Colonic mucosa (tissue), 4 donors: ENCODE measurements around the gene ATP5PB. TPM values are rescaled to one million over a fixed set of nuclear protein-coding genes. Genes with fewer than 3 reads are reported as not detected.

Experiments
- DNase-seq: peaks from one replicate; pipeline ENCODE4 v3.0.0-alpha.2; 2020
- H3K27ac ChIP-seq: fragments of 200-600 bp; one replicate; pipeline ENCODE4 v1.8.0; 2021
- H3K27me3 ChIP-seq: fragments of 200-600 bp; one replicate; pipeline ENCODE4 v1.8.0; 2021
- H3K36me3 ChIP-seq: fragments of 200-600 bp; one replicate; pipeline ENCODE4 v1.8.0; 2021
- H3K4me1 ChIP-seq: fragments of 200-600 bp; one replicate; pipeline ENCODE4 v1.8.0; 2021; ENCODE audit warnings: mild to moderate bottlenecking
- H3K4me3 ChIP-seq: fragments of 200-600 bp; one replicate; pipeline ENCODE4 v1.8.0; 2021
- H3K9ac ChIP-seq, 2 donors: one replicate each; pipeline ENCODE4 v1.7.0; 2013; ENCODE audit warnings: control low read depth in 2 of 2, low read depth in 2 of 2, low read length in 2 of 2
- H3K9me3 ChIP-seq: fragments of 200-600 bp; one replicate; pipeline ENCODE4 v1.8.0; 2021
- intact Hi-C: fragments of 100-400 bp; cut with DNase I; formaldehyde crosslinking; loops from one replicate; pipeline ENCODE4 v1.14.1; 2022
- total RNA-seq, 2 donors: library from RNA; stranded (reverse); fragmentation: NEBNext Ultra II Directional in 1 of 2; extraction: Animal tissue kit (Norgen Biotek cat#: 25700) in 1 of 2; gene quantifications; one replicate each; pipeline ENCODE4 v1.2.1, GENCODE V29; 2021
- TF ChIP-seq, protein P1 (sequence below): fragments of 200-600 bp; IDR thresholded peaks from one replicate; pipeline ENCODE4 v1.8.0; 2022; ENCODE audit warnings: antibody characterized with exemption, mild to moderate bottlenecking
- donor health status: healthy.
- donor health status: DM: no; HTN: no; CAD: no.
- donor health status: DM: no; HTN: no; CAD: no.

The ATP5PB gene
- total RNA-seq, 2 donors from 2014 or later = 488 to 502 TPM

DNA sequence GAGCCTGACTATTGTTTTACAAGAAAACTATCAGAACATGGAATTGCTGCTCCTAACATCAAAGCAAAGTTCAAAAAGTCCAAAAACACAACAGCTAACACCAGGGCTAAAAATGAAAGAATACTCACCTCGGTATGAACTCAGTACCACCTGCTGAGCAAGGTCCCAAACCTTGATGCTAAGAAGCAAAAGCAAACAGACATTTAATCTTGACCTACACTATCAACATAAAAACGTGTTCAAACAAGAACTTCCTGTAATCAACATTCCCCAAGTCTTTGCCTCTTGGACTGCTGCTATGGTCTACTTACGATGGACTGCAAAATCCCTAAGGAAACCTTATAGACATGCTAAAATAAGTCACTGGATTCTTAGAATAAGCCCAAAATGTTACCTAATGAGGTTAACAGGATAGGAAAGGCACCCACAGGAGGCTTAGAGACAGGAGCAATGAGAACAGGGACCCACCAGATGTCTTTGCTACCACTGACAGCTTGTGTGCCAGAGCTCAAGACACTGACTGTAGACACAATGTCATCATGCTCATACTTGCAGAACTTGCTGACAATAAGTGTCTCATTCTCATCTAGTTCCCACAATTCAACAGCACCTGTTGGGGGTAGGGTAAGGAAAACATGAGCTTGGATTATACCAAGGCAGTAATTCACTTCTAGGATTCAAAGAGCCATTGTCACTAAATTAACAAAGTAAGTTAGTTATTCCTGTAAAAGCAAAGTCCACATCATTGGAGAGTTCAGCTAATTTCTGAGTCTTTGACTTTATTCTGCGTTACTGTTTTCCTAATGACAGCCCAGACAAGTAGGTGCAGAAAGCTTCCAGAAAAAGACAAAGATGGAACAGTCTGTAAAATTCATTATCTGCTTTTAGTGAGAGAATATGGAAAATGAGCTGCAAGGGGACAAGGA, 2.0 kb upstream of the ATP5PB start:
- Histone ChIP-seq H3K27ac (peak overlapping the region; percentile 39), H3K36me3 (no peaks in the 10 kb centered on the region)

DNA sequence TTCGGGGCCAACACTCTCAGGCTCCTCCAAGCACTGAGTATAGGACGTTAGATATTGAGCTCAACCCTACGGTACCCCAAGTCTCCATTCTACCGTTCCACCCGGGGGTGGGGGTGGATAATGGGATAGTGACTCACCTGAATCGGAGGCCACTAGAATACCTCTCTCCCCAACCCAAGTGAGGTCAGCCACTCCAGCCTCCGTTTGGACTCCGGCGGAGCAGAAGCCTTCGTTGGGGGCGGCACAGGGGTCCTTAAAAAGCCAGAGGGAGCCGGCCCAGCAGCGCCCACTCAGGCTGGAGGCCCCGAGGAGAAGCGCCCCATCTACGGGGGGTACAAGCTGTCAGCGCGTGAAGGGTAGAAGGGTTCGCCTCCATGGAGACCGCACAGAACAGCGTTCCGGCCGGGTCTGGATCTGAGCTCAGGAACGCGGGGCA, 764 bp upstream of the ATP5PB start:
- TF ChIP-seq, protein P1, sequence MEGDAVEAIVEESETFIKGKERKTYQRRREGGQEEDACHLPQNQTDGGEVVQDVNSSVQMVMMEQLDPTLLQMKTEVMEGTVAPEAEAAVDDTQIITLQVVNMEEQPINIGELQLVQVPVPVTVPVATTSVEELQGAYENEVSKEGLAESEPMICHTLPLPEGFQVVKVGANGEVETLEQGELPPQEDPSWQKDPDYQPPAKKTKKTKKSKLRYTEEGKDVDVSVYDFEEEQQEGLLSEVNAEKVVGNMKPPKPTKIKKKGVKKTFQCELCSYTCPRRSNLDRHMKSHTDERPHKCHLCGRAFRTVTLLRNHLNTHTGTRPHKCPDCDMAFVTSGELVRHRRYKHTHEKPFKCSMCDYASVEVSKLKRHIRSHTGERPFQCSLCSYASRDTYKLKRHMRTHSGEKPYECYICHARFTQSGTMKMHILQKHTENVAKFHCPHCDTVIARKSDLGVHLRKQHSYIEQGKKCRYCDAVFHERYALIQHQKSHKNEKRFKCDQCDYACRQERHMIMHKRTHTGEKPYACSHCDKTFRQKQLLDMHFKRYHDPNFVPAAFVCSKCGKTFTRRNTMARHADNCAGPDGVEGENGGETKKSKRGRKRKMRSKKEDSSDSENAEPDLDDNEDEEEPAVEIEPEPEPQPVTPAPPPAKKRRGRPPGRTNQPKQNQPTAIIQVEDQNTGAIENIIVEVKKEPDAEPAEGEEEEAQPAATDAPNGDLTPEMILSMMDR = no peak
- intact Hi-C loops = no loop called here
- Histone ChIP-seq H3K36me3 (no peaks in the 10 kb centered on the region), H3K9ac (peak overlapping the region; percentile 91 to 97), H3K27me3 (no peaks in the 10 kb centered on the region), H3K4me3 (peak overlapping the region; percentile 63), H3K27ac (peak overlapping the region; percentile 68), H3K9me3 (no peaks in the 10 kb centered on the region), H3K4me1 (no peaks in the 10 kb centered on the region)
- peak; percentile 38 for DNase-seq

More for the DNA sequence above, 2.0 kb upstream of the ATP5PB start:
- intact Hi-C loops = no loop called here
- no peaks in the 10 kb centered on the region for H3K4me1 ChIP-seq
- no peaks in the 10 kb centered on the region for H3K9me3 ChIP-seq
- DNase-seq = peak; percentile 25
- no peak overlapping the region for H3K4me3 ChIP-seq
- peak overlapping the region in 1 of 2 donors; percentile 97 for H3K9ac ChIP-seq
- TF ChIP-seq, protein P1 = no peak
- H3K27me3 ChIP-seq = no peaks in the 10 kb centered on the region

DNA sequence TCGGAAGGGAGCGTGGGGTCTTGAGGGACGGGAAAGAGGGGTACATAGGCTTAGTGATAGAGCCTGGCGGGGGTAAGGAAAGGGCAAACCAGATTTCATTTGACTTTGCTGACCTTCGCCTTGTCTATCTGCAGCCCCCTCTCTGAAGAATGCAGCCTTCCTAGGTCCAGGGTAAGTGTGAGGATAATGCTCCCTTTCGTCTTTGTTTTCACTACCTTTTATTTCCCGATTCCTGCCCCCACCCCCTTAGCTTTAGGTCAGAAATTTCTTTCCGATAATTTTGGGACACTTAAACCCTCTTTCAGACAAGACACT, 396 bp downstream of the ATP5PB start:
- Histone ChIP-seq H3K4me3 (peak overlapping the region; percentile 63), H3K9ac (peak overlapping the region; percentile 97 to 98), H3K27ac (peak overlapping the region; percentile 64), H3K27me3 (no peaks in the 10 kb centered on the region), H3K9me3 (no peaks in the 10 kb centered on the region), H3K4me1 (no peaks in the 10 kb centered on the region), H3K36me3 (no peaks in the 10 kb centered on the region)
- intact Hi-C loops = no loop called here
- TF ChIP-seq, protein P1 = no peak
- no peak for DNase-seq

DNA sequence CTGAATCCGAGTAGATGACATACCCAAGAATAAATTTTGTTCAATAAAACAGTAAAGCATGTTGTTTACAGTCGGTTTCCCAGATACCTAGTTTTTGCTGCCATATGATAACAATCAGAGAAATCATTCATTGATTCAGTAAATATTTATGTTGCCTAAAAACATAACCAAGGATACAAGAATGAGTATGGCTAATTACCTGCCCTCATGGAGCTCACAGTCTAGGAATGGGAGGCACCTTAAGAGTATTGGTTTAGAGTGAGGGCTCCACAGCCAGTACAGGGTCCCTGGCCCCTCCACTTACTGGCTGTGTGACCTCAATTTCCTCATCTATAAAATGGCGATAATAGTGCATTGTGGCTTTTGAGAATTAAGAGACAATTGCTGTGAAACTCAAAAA, 921 bp downstream of the ATP5PB start:
- Histone ChIP-seq H3K9ac (peak overlapping the region; percentile 97 to 98), H3K27ac (no peak overlapping the region), H3K4me3 (peak overlapping the region; percentile 63), H3K36me3 (no peaks in the 10 kb centered on the region), H3K9me3 (no peaks in the 10 kb centered on the region), H3K27me3 (no peaks in the 10 kb centered on the region), H3K4me1 (no peaks in the 10 kb centered on the region)
- no peak for DNase-seq
- TF ChIP-seq, protein P1 = no peak
- intact Hi-C loops = no loop called here

DNA sequence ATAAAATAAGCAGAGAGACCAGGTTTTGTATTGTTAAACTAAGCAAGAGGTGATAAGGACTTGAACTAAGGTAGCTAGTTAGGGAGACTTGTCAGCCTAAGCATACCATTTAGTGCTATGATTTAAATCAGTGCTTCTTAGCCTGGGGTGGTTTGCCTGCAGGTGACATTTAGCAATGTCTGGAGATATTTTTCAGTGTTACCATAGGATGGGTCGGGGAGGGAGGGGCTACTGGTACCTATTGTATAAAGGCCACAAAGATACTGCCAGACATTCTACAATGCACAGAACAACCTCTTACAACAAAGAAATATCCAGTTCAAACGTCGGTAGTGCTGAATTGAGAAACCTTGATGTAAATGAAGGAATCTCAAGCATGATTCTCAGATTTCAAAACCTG, 3.3 kb downstream of the ATP5PB start:
- Histone ChIP-seq H3K27ac (no peak overlapping the region), H3K27me3 (no peaks in the 10 kb centered on the region), H3K9ac (no peak overlapping the region), H3K4me1 (no peaks in the 10 kb centered on the region), H3K9me3 (no peaks in the 10 kb centered on the region), H3K36me3 (peaks cover 8% of the 10 kb centered on the region), H3K4me3 (no peak overlapping the region)
- no peak for DNase-seq
- intact Hi-C loops = no loop called here
- TF ChIP-seq, protein P1 = no peak
